Suprapubic skin (tissue), 4 donors: ENCODE data around the gene CANT1.

Experiments
- EP300 ChIP-seq: sonication (generic); formaldehyde crosslinking; IDR thresholded peaks from one replicate; pipeline ENCODE4 v1.6.1; 2017; ENCODE audit warnings: antibody characterized with exemption
- POLR2A ChIP-seq, 2 donors: fragments of 450-650 bp; IDR thresholded peaks; one replicate each; pipeline ENCODE4 v1.6.1; 2017; ENCODE audit warnings: antibody characterized with exemption in 2 of 2, mild to moderate bottlenecking in 2 of 2, moderate library complexity in 2 of 2
- POLR2AphosphoS5 ChIP-seq, 3 donors: sonication (generic); formaldehyde crosslinking; IDR thresholded peaks; one replicate each; pipeline ENCODE4 v1.6.1; 2017; ENCODE audit warnings: antibody characterized with exemption in 3 of 3
- TF ChIP-seq, protein P1 (sequence below), 2 donors: fragments of 200-600 bp in 1 of 2; fragments of 450-650 bp in 1 of 2; sonication (generic) in 1 of 2; IDR thresholded peaks; one replicate each; pipeline ENCODE4 v1.5.1; 2016 to 2019; ENCODE audit warnings: antibody characterized with exemption in 2 of 2, mild to moderate bottlenecking in 1 of 2, moderate library complexity in 1 of 2

DNA sequence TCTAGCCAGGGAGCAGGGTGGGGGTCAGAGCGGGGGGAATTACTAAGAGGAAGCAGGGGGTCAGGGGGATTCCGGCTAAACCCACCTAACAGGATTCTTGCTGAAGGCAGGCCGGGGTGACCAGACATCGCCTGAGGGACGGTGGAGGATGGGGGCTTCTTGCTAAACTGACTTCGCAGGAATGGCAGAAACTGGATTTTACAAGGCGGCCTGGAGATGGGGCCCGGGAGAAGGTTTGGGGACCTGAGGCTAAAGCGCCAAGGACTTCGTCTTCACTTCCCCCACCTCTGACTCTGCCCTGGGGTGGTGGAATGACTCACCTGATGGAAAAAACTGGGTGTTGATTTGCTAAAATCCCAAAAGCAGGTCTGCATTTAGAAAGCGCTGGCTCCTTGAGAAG, 53.3 kb downstream of the CANT1 start:
- TF ChIP-seq, protein P1, sequence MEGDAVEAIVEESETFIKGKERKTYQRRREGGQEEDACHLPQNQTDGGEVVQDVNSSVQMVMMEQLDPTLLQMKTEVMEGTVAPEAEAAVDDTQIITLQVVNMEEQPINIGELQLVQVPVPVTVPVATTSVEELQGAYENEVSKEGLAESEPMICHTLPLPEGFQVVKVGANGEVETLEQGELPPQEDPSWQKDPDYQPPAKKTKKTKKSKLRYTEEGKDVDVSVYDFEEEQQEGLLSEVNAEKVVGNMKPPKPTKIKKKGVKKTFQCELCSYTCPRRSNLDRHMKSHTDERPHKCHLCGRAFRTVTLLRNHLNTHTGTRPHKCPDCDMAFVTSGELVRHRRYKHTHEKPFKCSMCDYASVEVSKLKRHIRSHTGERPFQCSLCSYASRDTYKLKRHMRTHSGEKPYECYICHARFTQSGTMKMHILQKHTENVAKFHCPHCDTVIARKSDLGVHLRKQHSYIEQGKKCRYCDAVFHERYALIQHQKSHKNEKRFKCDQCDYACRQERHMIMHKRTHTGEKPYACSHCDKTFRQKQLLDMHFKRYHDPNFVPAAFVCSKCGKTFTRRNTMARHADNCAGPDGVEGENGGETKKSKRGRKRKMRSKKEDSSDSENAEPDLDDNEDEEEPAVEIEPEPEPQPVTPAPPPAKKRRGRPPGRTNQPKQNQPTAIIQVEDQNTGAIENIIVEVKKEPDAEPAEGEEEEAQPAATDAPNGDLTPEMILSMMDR (IDR thresholded peaks at IDR 0.05): no peak
- TF ChIP-seq POLR2A (IDR thresholded peaks at IDR 0.05) (no peak), EP300 (no peak), POLR2AphosphoS5 (IDR thresholded peaks at IDR 0.05) (no peak)
